Measurements from ENCODE around the gene KRT33B. TPM values are rescaled to one million over a fixed set of nuclear protein-coding genes. Genes with fewer than 3 reads are reported as not detected.
"Not testable (repeated sequence)": the region's sequence is repeated elsewhere in the genome, so short reads cannot be mapped to it uniquely, and the experiment has no call there.

KRT33B gene
- polyA plus RNA-seq, 4 donors: not detected

GRCh38 chr17:41394254-41394996 lies 24.8 kb upstream of the KRT33B start:
- DNase-seq (ENCODE audit: low read depth in 4 of 4, low spot score in 2 of 4): no peak

- DNase-seq (ENCODE audit: low read depth in 4 of 4, low spot score in 2 of 4): no peak
These were observed 24.2 kb upstream of the KRT33B start for GRCh38 chr17:41393826-41394225.

- DNase-seq (ENCODE audit: low read depth in 4 of 4, low spot score in 2 of 4): no peak
These were observed 23.7 kb upstream of the KRT33B start for GRCh38 chr17:41393294-41393693.

- no peak for DNase-seq (ENCODE audit: low read depth in 4 of 4, low spot score in 2 of 4)
These were observed 22.7 kb upstream of the KRT33B start for GRCh38 chr17:41392278-41392677.

- no peak for DNase-seq (ENCODE audit: low read depth in 4 of 4, low spot score in 2 of 4)
These were observed 21.9 kb upstream of the KRT33B start for GRCh38 chr17:41391535-41391934.

- DNase-seq (ENCODE audit: low read depth in 4 of 4, low spot score in 2 of 4): no peak
These were observed 20.9 kb upstream of the KRT33B start for GRCh38 chr17:41390411-41390938.

GRCh38 chr17:41387670-41388069 lies 18.1 kb upstream of the KRT33B start:
- no peak for DNase-seq (ENCODE audit: low read depth in 4 of 4, low spot score in 2 of 4)

- no peak for DNase-seq (ENCODE audit: low read depth in 4 of 4, low spot score in 2 of 4)
These were observed 16.6 kb upstream of the KRT33B start for GRCh38 chr17:41386227-41386626.

- DNase-seq (ENCODE audit: low read depth in 4 of 4, low spot score in 2 of 4): no peak
These were observed 14.1 kb upstream of the KRT33B start for GRCh38 chr17:41383690-41384089.

- DNase-seq (ENCODE audit: low read depth in 4 of 4, low spot score in 2 of 4): no peak
These were observed 12.8 kb upstream of the KRT33B start for GRCh38 chr17:41382394-41382793.

GRCh38 chr17:41381943-41382342 lies 12.3 kb upstream of the KRT33B start, which contains the start of gene KRT34:
Gene KRT34, minus strand, starts transcription at chr17:41382306. Its CDS starts 60 bp downstream, at chr17:41382246.
- DNase-seq (ENCODE audit: low read depth in 4 of 4, low spot score in 2 of 4): not testable (repeated sequence)

- not testable (repeated sequence) for DNase-seq (ENCODE audit: low read depth in 4 of 4, low spot score in 2 of 4)
These were observed 10.5 kb upstream of the KRT33B start for GRCh38 chr17:41380091-41380490.

GRCh38 chr17:41377546-41377945 lies 7.9 kb upstream of the KRT33B start:
- DNase-seq (ENCODE audit: low read depth in 4 of 4, low spot score in 2 of 4): no peak

- no peak for DNase-seq (ENCODE audit: low read depth in 4 of 4, low spot score in 2 of 4)
These were observed 590 bp downstream of the KRT33B start for GRCh38 chr17:41369023-41369422.

GRCh38 chr17:41367426-41368075 lies 2.1 kb downstream of the KRT33B start:
- DNase-seq (ENCODE audit: low read depth in 4 of 4, low spot score in 2 of 4): no peak

- no peak for DNase-seq (ENCODE audit: low read depth in 4 of 4, low spot score in 2 of 4)
These were observed 3.5 kb downstream of the KRT33B start for GRCh38 chr17:41366070-41366469.

GRCh38 chr17:41363881-41364280 lies 5.7 kb downstream of the KRT33B start:
- DNase-seq (ENCODE audit: low read depth in 4 of 4, low spot score in 2 of 4): no peak

- no peak for DNase-seq (ENCODE audit: low read depth in 4 of 4, low spot score in 2 of 4)
These were observed 9.2 kb downstream of the KRT33B start for GRCh38 chr17:41360296-41360995.

GRCh38 chr17:41354536-41354935 lies 15.1 kb downstream of the KRT33B start:
- no peak for DNase-seq (ENCODE audit: low read depth in 4 of 4, low spot score in 2 of 4)

GRCh38 chr17:41352597-41353366 lies 16.8 kb downstream of the KRT33B start:
- no peak for DNase-seq (ENCODE audit: low read depth in 4 of 4, low spot score in 2 of 4)

- no peak for DNase-seq (ENCODE audit: low read depth in 4 of 4, low spot score in 2 of 4)
These were observed 18.4 kb downstream of the KRT33B start for GRCh38 chr17:41351177-41351576.

All from left renal cortex interstitium (tissue), 4 donors.